ENCODE measurements around the gene TRIP12. TPM values are rescaled to one million over a fixed set of nuclear protein-coding genes. Genes with fewer than 3 reads are reported as not detected.

TRIP12 gene
- total RNA-seq, 1 donor from 2014 or later, result 258 TPM

GRCh38 chr2:229719926-229720647, 201.7 kb downstream of the TRIP12 start:
- DNase-seq (ENCODE audit: low read depth, low spot score), result no peak

GRCh38 chr2:229718057-229718456, 203.8 kb downstream of the TRIP12 start:
- DNase-seq (ENCODE audit: low read depth, low spot score), result no peak

- no peak for DNase-seq (ENCODE audit: low read depth, low spot score)
These were observed 205.8 kb downstream of the TRIP12 start for GRCh38 chr2:229715895-229716507.

GRCh38 chr2:229714736-229715541, 206.9 kb downstream of the TRIP12 start:
- DNase-seq (ENCODE audit: low read depth, low spot score), result no peak

GRCh38 chr2:229714080-229714735, 207.6 kb downstream of the TRIP12 start, which contains the start of gene DNER:
Gene DNER, minus strand, starts transcription at chr2:229714555. Its CDS starts 132 bp downstream, at chr2:229714423.
- no peak for DNase-seq (ENCODE audit: low read depth, low spot score)

Other genes with a start within 250 kb of the TRIP12 start
- 0.07 TPM in 2 replicates for gene DNER, start 207.5 kb downstream of the TRIP12 start, total RNA-seq
- gene FBXO36, start 494 bp upstream of the TRIP12 start, total RNA-seq, result 0.63 and 2.0 TPM in 2 replicates
- gene SLC16A14, start 146.9 kb upstream of the TRIP12 start, total RNA-seq, result 0.21 and 0.26 TPM in 2 replicates

Measured in pulmonary artery endothelial cell (primary cell).